ENCODE measurements around the gene DGKA. TPM values are rescaled to one million over a fixed set of nuclear protein-coding genes. Genes with fewer than 3 reads are reported as not detected.

Gene DGKA
- total RNA-seq, 1 experiment from 2014 or later = 7.6 TPM

GRCh38 chr12:55942055-55942454 lies 11.1 kb downstream of the DGKA start:
- Histone ChIP-seq H3K9me3 (ENCODE audit: control insufficient read depth, insufficient read depth, low read depth, low read length) (no peaks in the 10 kb centered on the region), H3K27me3 (ENCODE audit: control insufficient read depth, insufficient read depth, low read length) (no peaks in the 10 kb centered on the region), H3K27ac (ENCODE audit: low read length) (no peak overlapping the region), H3K4me1 (ENCODE audit: control insufficient read depth, insufficient read depth, low read length) (peaks cover 4% of the 10 kb centered on the region; the same call in 1 of the 2 replicates), H3K36me3 (ENCODE audit: control insufficient read depth, insufficient read depth, low read length) (no peaks in the 10 kb centered on the region), H3K4me3 (ENCODE audit: low read depth in 2 of 2, low read length in 2 of 2) (no peak overlapping the region)
- intact Hi-C loops (cut with micrococcal nuclease; ENCODE audit: unreplicated experiment) (loop anchor here (10.0 kb wide), 1 partner anchor 197 kb away; the partner anchor contains the start of gene GDF11), in situ Hi-C loops (cut with HindIII; ENCODE audit: low pct_unique_long_range_greater_than_20kb, low sequenced_read_pairs) (no loop called here)
- DNase-seq (ENCODE audit: low read depth, low spot score) = no peak
- ChIA-PET CTCF (interaction anchor here (0.7 kb wide), 1 partner anchor 863 kb away, joined by 3 read pairs; no protein-coding TSS in a partner anchor), POLR2A (no interaction called here)
- no peak for ATAC-seq
- no peak for TF ChIP-seq SIN3A (IDR thresholded peaks at IDR 0.05; ENCODE audit: borderline replicate concordance, insufficient read depth, low read depth, low read length)
- TF ChIP-seq, protein P1, sequence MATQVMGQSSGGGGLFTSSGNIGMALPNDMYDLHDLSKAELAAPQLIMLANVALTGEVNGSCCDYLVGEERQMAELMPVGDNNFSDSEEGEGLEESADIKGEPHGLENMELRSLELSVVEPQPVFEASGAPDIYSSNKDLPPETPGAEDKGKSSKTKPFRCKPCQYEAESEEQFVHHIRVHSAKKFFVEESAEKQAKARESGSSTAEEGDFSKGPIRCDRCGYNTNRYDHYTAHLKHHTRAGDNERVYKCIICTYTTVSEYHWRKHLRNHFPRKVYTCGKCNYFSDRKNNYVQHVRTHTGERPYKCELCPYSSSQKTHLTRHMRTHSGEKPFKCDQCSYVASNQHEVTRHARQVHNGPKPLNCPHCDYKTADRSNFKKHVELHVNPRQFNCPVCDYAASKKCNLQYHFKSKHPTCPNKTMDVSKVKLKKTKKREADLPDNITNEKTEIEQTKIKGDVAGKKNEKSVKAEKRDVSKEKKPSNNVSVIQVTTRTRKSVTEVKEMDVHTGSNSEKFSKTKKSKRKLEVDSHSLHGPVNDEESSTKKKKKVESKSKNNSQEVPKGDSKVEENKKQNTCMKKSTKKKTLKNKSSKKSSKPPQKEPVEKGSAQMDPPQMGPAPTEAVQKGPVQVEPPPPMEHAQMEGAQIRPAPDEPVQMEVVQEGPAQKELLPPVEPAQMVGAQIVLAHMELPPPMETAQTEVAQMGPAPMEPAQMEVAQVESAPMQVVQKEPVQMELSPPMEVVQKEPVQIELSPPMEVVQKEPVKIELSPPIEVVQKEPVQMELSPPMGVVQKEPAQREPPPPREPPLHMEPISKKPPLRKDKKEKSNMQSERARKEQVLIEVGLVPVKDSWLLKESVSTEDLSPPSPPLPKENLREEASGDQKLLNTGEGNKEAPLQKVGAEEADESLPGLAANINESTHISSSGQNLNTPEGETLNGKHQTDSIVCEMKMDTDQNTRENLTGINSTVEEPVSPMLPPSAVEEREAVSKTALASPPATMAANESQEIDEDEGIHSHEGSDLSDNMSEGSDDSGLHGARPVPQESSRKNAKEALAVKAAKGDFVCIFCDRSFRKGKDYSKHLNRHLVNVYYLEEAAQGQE (IDR thresholded peaks at IDR 0.05; ENCODE audit: insufficient read depth in 1 of 2, low read depth in 2 of 2, low read length in 1 of 2) = no peak
- no peak for TF ChIP-seq POLR2AphosphoS5 (IDR thresholded peaks at IDR 0.05; ENCODE audit: low read depth, low read length)
- TF ChIP-seq TCF7L2 (IDR thresholded peaks at IDR 0.05; ENCODE audit: low read depth, low read length) = no peak
- TF ChIP-seq, protein P2, sequence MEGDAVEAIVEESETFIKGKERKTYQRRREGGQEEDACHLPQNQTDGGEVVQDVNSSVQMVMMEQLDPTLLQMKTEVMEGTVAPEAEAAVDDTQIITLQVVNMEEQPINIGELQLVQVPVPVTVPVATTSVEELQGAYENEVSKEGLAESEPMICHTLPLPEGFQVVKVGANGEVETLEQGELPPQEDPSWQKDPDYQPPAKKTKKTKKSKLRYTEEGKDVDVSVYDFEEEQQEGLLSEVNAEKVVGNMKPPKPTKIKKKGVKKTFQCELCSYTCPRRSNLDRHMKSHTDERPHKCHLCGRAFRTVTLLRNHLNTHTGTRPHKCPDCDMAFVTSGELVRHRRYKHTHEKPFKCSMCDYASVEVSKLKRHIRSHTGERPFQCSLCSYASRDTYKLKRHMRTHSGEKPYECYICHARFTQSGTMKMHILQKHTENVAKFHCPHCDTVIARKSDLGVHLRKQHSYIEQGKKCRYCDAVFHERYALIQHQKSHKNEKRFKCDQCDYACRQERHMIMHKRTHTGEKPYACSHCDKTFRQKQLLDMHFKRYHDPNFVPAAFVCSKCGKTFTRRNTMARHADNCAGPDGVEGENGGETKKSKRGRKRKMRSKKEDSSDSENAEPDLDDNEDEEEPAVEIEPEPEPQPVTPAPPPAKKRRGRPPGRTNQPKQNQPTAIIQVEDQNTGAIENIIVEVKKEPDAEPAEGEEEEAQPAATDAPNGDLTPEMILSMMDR (IDR thresholded peaks at IDR 0.05) = no peak
- BruUV-seq (replicated peaks) = no TSS peak

DNA sequence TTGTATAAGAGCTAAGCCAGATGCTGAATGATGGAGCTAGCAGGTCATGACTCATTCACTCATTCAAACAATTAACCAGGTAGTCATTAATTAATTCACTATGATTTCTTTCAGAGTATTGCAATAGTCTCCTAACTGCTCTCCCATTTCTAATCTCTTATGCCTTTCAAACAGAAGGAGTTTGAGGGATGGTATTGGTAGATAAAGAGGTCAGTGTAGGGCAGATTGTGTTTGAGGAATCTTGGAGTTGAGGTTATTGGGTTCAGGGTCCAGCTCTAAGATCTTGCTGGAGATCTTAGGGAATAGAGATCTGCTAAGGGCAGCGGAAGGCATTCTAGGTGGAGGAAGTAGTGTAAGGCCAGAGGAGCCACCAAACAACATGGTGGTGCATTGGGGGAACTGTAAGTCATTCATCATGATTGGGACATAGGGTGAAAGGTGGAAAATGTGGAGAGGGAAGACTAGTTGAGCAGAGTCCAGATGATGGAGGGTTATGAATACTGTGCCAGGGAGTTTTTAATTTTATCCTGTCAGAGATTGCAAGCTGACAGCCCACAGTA lies 11.7 kb downstream of the DGKA start:
- Histone ChIP-seq H3K27me3 (ENCODE audit: control insufficient read depth, insufficient read depth, low read length) (no peaks in the 10 kb centered on the region), H3K27ac (ENCODE audit: low read length) (no peak overlapping the region), H3K4me1 (ENCODE audit: control insufficient read depth, insufficient read depth, low read length) (peaks cover 4% of the 10 kb centered on the region; the same call in 1 of the 2 replicates), H3K4me3 (ENCODE audit: low read depth in 2 of 2, low read length in 2 of 2) (no peak overlapping the region), H3K9me3 (ENCODE audit: control insufficient read depth, insufficient read depth, low read depth, low read length) (no peaks in the 10 kb centered on the region), H3K36me3 (ENCODE audit: control insufficient read depth, insufficient read depth, low read length) (no peaks in the 10 kb centered on the region)
- BruUV-seq (replicated peaks) = no TSS peak
- ATAC-seq (no peak), DNase-seq (ENCODE audit: low read depth, low spot score) (no peak)
- intact Hi-C loops (cut with micrococcal nuclease; ENCODE audit: unreplicated experiment) = loop anchor here (10.0 kb wide), 1 partner anchor 198 kb away; the partner anchor contains the start of gene GDF11
- CTCF ChIA-PET = interaction anchor here (0.7 kb wide), 1 partner anchor 864 kb away, joined by 3 read pairs; no protein-coding TSS in a partner anchor
- TF ChIP-seq, protein P2 (IDR thresholded peaks at IDR 0.05) = no peak
- TF ChIP-seq POLR2AphosphoS5 (IDR thresholded peaks at IDR 0.05; ENCODE audit: low read depth, low read length) (no peak), SIN3A (IDR thresholded peaks at IDR 0.05; ENCODE audit: borderline replicate concordance, insufficient read depth, low read depth, low read length) (no peak)
- in situ Hi-C loops (cut with HindIII; ENCODE audit: low pct_unique_long_range_greater_than_20kb, low sequenced_read_pairs) = no loop called here
- POLR2A ChIA-PET = no interaction called here
